Activated naive CD8-positive, alpha-beta T cell treated with anti-CD3 and anti-CD28 coated beads for 36 hours (primary cell): ENCODE results near the gene CARS1. TPM values are rescaled to one million over a fixed set of nuclear protein-coding genes. Genes with fewer than 3 reads are reported as not detected.

Experiments
- DNase-seq: peaks from one replicate; pipeline ENCODE4 v3.0.0; 2021
- H3K27ac Mint-ChIP-seq: one replicate; pipeline ENCODE4 v1.8.0; 2022; ENCODE audit warnings: mild to moderate bottlenecking, moderate library complexity, mixed read lengths
- H3K27me3 Mint-ChIP-seq: one replicate; pipeline ENCODE4 v1.8.0; 2022; ENCODE audit warnings: mild to moderate bottlenecking, mixed read lengths
- H3K36me3 Mint-ChIP-seq: one replicate; pipeline ENCODE4 v1.8.0; 2021; ENCODE audit warnings: mild to moderate bottlenecking, mixed read lengths
- H3K4me1 Mint-ChIP-seq: one replicate; pipeline ENCODE4 v1.8.0; 2021; ENCODE audit warnings: mixed read lengths
- H3K4me3 Mint-ChIP-seq: one replicate; pipeline ENCODE4 v1.8.0; 2022; ENCODE audit warnings: mild to moderate bottlenecking, moderate library complexity, mixed read lengths
- H3K9me3 Mint-ChIP-seq: one replicate; pipeline ENCODE4 v1.8.0; 2022; ENCODE audit warnings: mixed read lengths
- total RNA-seq, 2 experiments: library from RNA; stranded (reverse); gene quantifications; one replicate each; pipeline ENCODE4 v1.2.3, GENCODE V29; 2021

The CARS1 gene
- total RNA-seq, 2 experiments from 2014 or later, result 96.6 to 101 TPM

- no peaks in the 10 kb centered on the region for H3K27me3 Mint-ChIP-seq
- DNase-seq, result no peak
- no peak overlapping the region for H3K4me3 Mint-ChIP-seq
- H3K36me3 Mint-ChIP-seq, result no peaks in the 10 kb centered on the region
- no peak overlapping the region for H3K27ac Mint-ChIP-seq
- H3K9me3 Mint-ChIP-seq, result no peaks in the 10 kb centered on the region
- no peaks in the 10 kb centered on the region for H3K4me1 Mint-ChIP-seq
These were observed 35.4 kb upstream of the CARS1 start for GRCh38 chr11:3092603-3093141.

DNA sequence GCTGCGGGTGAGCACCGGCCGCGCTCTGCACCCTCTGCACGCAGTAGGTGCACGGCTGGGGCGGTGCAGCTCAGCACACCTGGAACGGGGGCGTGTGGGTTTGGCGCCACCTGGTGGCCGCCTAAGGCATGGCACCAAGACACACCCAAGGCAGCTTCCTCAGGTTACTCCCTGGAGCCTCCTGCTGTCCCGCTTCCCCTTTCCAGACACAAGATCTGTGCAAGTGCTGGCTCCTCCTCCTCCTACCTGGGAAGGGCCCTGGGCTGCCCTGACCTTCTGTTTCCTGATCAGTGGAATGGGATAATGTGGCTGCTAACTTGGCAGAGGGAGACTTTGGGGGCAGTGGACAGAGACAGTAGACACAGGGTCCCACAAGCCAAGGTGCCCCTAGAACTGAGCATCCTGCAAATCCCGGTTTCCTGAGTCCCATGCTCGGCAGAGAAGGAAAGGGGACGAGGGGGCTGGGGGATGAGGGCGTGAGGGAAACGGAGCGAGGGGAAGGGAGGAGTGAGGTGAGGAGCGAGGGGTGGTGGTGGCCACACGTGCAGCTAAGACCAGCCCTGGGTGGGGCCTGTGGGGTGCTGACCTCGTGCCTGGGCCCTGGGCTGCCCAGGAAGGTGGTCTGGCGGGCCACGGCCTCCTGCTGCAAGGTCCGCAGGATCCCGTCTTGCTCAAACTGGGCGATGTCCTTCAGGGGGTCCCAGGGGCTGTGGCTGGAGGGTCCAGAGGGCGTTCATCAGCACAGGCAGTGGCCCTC, 34.8 kb upstream of the CARS1 start:
- Mint-ChIP-seq H3K4me1 (no peaks in the 10 kb centered on the region), H3K4me3 (no peak overlapping the region), H3K36me3 (no peaks in the 10 kb centered on the region), H3K27ac (no peak overlapping the region), H3K27me3 (no peaks in the 10 kb centered on the region), H3K9me3 (no peaks in the 10 kb centered on the region)
- peak; percentile 73 for DNase-seq

DNA sequence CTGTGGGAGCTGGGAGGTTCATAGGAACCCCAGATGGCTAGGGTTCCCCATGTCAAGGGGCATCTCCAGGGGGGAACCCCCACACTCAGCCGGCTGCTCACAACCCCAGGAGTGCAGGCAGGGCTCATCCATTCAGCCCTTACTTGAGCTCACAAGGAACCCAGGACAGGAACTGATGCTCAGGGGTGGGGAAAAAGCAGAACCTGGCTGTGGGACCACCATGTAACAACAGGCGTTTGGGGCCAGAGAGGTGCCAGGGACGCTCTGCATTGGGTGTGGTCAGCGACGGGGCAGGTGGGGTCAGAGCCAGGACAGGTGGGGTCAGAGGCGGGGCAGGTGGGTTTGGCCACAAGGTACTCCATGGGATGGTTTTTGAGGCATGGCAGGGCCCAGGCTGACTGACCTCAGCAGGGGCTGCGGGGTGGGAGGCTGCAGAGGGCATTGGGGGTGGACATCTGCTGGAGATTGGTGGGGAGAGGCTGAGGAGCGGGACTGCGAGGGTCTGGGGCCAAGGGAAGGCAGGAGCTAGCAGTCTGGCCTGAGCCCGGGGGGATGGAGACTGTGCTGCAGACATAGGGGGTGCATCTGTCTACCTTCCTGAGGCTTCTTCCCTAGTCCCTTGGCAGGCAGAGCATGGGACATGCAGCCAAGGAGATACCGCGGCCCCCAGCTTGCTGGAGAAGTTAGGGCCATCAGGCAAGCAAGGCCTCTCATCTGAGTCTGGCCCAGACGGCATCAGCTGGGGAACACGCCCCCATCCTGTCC, 34.0 kb upstream of the CARS1 start:
- H3K9me3 Mint-ChIP-seq, result no peaks in the 10 kb centered on the region
- H3K4me3 Mint-ChIP-seq, result no peak overlapping the region
- H3K27me3 Mint-ChIP-seq, result no peaks in the 10 kb centered on the region
- DNase-seq, result no peak
- H3K4me1 Mint-ChIP-seq, result no peaks in the 10 kb centered on the region
- H3K27ac Mint-ChIP-seq, result no peak overlapping the region
- H3K36me3 Mint-ChIP-seq, result no peaks in the 10 kb centered on the region

GRCh38 chr11:3090096-3090901, 33.1 kb upstream of the CARS1 start:
- H3K27me3 Mint-ChIP-seq, result no peaks in the 10 kb centered on the region
- no peak for DNase-seq
- H3K27ac Mint-ChIP-seq, result no peak overlapping the region
- H3K4me1 Mint-ChIP-seq, result no peaks in the 10 kb centered on the region
- H3K4me3 Mint-ChIP-seq, result no peak overlapping the region
- no peaks in the 10 kb centered on the region for H3K9me3 Mint-ChIP-seq
- no peaks in the 10 kb centered on the region for H3K36me3 Mint-ChIP-seq

- no peaks in the 10 kb centered on the region for H3K4me1 Mint-ChIP-seq
- no peaks in the 10 kb centered on the region for H3K9me3 Mint-ChIP-seq
- no peak for DNase-seq
- H3K36me3 Mint-ChIP-seq, result no peaks in the 10 kb centered on the region
- H3K27me3 Mint-ChIP-seq, result no peaks in the 10 kb centered on the region
- no peak overlapping the region for H3K4me3 Mint-ChIP-seq
- H3K27ac Mint-ChIP-seq, result no peak overlapping the region
These were observed 32.2 kb upstream of the CARS1 start for GRCh38 chr11:3089236-3090061.

DNA sequence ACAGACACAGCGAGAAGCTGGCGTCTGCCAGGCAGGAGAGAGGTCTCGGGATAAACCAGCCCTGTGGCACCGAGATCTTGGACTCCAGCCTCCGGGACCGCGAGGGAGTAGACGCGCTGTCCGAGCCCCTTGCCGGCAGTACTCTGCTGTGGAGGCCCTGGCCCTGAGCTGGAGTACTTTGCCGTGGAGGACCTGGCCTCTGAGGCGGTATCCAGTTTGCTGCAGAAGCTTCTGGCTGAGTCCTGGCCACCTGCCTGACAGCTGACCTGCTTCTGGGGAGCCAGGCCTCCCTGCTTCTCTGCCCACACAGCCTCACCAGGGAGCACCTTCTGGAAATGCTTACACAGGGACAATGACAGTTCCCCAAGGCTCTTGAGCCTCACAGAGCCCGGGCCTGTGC, 31.6 kb upstream of the CARS1 start:
- no peak for DNase-seq
- no peak overlapping the region for H3K4me3 Mint-ChIP-seq
- no peak overlapping the region for H3K27ac Mint-ChIP-seq
- H3K4me1 Mint-ChIP-seq, result no peaks in the 10 kb centered on the region
- H3K27me3 Mint-ChIP-seq, result no peaks in the 10 kb centered on the region
- H3K9me3 Mint-ChIP-seq, result no peaks in the 10 kb centered on the region
- no peaks in the 10 kb centered on the region for H3K36me3 Mint-ChIP-seq

DNA sequence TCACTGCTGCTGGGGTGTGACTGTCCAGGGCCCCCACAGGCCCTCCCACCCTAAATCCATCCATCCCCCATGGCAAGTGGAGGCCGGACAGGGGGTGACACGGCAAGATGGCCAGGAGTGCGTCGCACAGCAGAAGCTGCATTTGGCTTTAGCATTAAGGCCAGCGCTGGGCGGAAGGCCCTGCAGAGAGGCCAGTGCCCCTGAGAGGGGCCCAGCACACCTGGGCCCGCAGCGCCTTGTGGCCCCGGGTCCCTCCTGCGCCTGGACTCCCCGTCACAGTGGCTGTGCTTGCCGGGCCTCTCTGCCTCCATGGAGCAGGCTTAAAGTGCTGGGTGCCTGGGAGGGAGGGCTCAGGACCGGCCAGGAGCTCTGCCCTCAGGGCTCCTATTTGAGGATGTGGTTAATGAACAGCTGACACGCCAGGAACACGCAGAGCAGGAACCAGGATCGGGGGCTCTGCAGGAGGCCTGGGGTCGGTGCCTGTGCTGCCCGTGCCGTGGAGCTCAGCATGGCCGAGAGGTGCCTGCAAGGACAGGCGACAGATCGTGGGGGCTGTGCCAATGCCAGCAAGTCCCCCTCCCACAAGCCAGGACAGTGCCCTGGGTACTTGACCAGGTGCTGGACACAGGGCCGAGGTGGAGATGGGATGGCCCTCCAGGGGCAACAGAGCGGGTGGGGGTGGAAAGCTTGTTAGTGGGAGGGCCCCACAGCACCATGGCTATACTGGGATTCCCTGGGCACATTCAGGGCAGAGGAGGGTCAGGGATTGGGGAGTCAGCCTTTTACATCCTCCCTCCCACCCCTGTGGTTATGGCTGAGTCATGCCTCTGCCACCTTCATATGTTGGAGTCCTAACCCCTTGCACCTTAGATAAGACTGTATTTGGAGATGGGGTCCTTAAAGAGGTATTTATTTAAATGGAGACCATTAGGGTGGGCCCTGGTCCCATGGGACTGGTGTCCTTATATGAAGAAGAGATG, 30.9 kb upstream of the CARS1 start:
- no peaks in the 10 kb centered on the region for H3K36me3 Mint-ChIP-seq
- no peaks in the 10 kb centered on the region for H3K4me1 Mint-ChIP-seq
- DNase-seq, result no peak
- no peak overlapping the region for H3K4me3 Mint-ChIP-seq
- H3K27ac Mint-ChIP-seq, result no peak overlapping the region
- H3K9me3 Mint-ChIP-seq, result no peaks in the 10 kb centered on the region
- H3K27me3 Mint-ChIP-seq, result no peaks in the 10 kb centered on the region

DNA sequence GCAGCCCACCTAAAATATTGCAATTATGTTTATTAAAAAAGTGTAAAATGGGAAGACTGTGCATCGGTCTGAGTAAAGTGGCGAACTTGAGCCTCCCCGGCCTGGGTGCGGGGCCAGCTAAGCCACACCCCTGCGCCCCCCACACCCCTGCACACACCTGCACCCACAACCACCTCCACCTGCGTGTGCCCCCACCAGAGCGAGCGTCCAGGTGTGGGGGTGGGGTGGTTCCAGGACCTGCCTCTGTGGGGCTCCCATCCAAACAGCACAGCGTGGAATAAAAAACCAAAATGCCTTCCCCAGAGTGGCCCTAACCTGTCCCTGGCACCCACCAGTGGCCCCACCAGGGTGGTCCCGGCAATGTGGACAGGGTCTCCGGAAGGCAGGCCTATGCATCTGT, 30.1 kb upstream of the CARS1 start:
- H3K4me3 Mint-ChIP-seq, result no peak overlapping the region
- no peak for DNase-seq
- peaks cover 2% of the 10 kb centered on the region for H3K27me3 Mint-ChIP-seq
- no peaks in the 10 kb centered on the region for H3K36me3 Mint-ChIP-seq
- no peaks in the 10 kb centered on the region for H3K9me3 Mint-ChIP-seq
- H3K27ac Mint-ChIP-seq, result no peak overlapping the region
- H3K4me1 Mint-ChIP-seq, result no peaks in the 10 kb centered on the region

DNA sequence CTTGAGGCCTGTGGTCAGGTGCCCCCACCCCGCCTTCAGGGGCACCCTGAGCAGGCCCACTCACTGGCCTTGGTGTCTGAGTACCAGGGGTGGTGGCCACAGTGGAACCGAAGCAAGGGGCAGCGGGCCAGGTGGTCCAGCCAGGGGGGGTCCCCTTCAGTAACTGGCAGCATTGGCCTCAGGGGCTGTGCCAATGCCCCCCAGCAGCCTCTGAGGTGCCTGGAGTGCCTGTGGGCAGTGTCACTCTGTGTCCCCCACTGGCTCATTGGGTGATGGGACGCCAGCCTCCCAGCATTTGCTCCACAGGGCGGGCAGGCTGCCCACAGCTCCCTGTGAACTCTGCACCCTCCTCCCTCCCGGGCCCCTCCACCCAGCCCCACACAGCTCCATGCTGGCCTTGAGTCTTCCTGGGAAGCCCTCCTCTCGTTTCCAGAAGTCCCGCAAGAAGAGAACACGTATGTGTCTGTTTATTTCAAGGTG, 29.5 kb upstream of the CARS1 start:
- Mint-ChIP-seq H3K27ac (no peak overlapping the region), H3K4me3 (no peak overlapping the region), H3K27me3 (peaks cover 4% of the 10 kb centered on the region), H3K4me1 (no peaks in the 10 kb centered on the region), H3K36me3 (no peaks in the 10 kb centered on the region), H3K9me3 (no peaks in the 10 kb centered on the region)
- DNase-seq, result no peak

- no peak for DNase-seq
- H3K9me3 Mint-ChIP-seq, result no peaks in the 10 kb centered on the region
- peaks cover 4% of the 10 kb centered on the region for H3K27me3 Mint-ChIP-seq
- no peak overlapping the region for H3K27ac Mint-ChIP-seq
- H3K36me3 Mint-ChIP-seq, result no peaks in the 10 kb centered on the region
- H3K4me1 Mint-ChIP-seq, result no peaks in the 10 kb centered on the region
- no peak overlapping the region for H3K4me3 Mint-ChIP-seq
These were observed 28.9 kb upstream of the CARS1 start for GRCh38 chr11:3086114-3086513.

- Mint-ChIP-seq H3K9me3 (no peaks in the 10 kb centered on the region), H3K4me3 (no peak overlapping the region), H3K27ac (no peak overlapping the region), H3K4me1 (no peaks in the 10 kb centered on the region), H3K27me3 (peaks cover 4% of the 10 kb centered on the region), H3K36me3 (no peaks in the 10 kb centered on the region)
- no peak for DNase-seq
These were observed 27.8 kb upstream of the CARS1 start for GRCh38 chr11:3085052-3085451.

DNA sequence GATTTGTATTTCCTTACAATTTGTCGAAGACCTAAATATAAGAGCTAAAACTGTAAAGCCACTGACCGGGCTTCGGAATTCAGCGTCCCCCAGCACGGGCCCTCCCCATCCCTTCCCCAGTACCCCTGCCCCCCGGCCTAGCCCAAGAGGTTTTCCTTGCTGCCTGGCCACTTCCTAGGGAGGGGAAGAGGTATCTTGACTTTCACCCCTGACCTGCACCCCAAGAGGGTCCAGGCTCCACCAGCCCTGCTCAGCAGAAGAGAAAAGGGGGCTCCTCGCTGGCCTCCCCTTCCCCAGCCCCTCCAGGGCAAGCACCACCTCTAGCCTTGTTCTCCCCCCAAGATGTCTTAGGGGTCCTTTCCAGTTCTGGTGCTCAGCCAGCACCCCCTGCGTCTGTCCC, 26.1 kb upstream of the CARS1 start:
- Mint-ChIP-seq H3K27ac (no peak overlapping the region), H3K4me1 (no peaks in the 10 kb centered on the region), H3K36me3 (no peaks in the 10 kb centered on the region), H3K4me3 (no peak overlapping the region), H3K27me3 (peaks cover 4% of the 10 kb centered on the region), H3K9me3 (no peaks in the 10 kb centered on the region)
- DNase-seq, result no peak

DNA sequence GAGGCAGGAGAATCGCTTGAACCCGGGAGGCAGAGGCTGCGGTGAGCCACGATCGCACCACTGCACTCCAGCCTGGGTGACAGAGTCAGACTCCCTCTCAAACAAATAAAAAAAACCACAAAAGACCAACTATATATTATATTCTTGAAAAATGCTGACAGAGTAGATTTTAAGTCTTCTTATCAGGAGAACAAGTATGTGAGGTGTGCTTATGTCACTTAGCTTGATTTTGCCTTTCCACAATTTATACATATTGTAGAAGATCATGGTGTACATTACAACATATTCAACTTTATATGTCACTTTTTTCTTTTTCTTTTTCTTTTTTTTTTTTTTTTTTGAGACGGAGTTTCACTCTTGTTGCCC, 24.1 kb upstream of the CARS1 start:
- Mint-ChIP-seq H3K9me3 (no peaks in the 10 kb centered on the region), H3K4me1 (no peaks in the 10 kb centered on the region), H3K27ac (no peak overlapping the region), H3K27me3 (peaks cover 4% of the 10 kb centered on the region), H3K36me3 (no peaks in the 10 kb centered on the region), H3K4me3 (no peak overlapping the region)
- DNase-seq, result no peak
